DMS153 treated with DMSO at 0.1 percent for 48 hours (cell line): ENCODE data around the gene ZFP62.

Experiments
- DNase-seq: peaks from one replicate; lab custom pipeline; 2025; ENCODE audit not compliant: unreplicated experiment; lab: John Stamatoyannopoulos, UW

The ZFP62 gene

GRCh38 chr5:180869587-180869986 is 8.5 kb upstream of the ZFP62 start:
- no peak for DNase-seq

DNA sequence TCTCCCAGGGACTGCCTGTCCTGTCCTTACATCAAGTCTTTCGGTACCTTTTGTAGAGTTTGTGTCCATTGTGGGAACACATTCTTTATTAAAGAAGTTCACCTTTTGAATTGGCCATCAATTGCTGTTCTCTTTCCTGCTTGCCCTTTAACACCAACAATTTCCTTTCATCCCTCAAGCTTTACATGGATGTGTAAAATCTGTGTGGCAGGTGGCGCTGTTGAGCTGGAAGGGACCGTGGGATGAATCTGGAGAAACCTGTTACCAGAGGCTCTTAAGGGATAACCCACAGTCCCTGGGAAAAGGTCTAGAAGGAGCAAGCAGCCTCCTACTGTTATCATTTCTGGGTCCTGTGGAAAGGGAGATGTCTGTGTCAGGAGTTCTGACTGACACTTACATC is 7.9 kb upstream of the ZFP62 start:
- DNase-seq: peak; percentile 7

- DNase-seq: no peak
These were observed 5.9 kb upstream of the ZFP62 start for GRCh38 chr5:180866985-180867384.

DNA sequence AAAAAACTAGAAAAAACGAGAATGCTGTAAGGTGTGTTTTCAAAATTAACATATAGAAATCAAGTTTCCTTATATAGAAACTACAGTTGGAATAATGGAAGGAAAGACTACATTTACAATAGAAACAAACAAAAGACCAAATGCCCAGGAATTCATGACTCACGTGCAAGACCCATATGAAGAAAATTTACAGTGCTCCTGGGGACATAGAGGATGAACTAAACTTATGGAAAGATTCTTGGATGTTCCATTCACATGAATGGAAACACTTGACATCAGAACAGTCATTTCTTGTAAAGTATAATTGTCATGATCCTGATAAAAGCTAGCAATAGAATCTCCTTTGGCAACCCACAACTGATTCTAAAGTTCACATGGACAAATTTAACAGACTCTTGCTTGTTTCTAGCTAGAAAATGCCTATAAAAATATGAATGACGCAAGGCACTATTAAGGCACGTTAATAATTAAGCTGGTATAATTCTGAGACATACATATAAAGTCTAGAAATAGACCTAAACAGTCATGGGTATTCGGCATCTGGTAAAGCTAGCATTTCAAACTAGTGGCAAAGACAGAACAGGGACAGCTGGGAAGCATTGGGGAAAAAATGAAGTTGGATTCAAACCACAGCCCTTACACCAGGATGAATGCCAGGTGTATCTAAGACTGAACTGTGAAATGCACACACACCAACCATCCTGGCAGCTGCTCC is 5.1 kb upstream of the ZFP62 start:
- no peak for DNase-seq

- no peak for DNase-seq
These were observed 1.6 kb upstream of the ZFP62 start for GRCh38 chr5:180862645-180863044.

DNA sequence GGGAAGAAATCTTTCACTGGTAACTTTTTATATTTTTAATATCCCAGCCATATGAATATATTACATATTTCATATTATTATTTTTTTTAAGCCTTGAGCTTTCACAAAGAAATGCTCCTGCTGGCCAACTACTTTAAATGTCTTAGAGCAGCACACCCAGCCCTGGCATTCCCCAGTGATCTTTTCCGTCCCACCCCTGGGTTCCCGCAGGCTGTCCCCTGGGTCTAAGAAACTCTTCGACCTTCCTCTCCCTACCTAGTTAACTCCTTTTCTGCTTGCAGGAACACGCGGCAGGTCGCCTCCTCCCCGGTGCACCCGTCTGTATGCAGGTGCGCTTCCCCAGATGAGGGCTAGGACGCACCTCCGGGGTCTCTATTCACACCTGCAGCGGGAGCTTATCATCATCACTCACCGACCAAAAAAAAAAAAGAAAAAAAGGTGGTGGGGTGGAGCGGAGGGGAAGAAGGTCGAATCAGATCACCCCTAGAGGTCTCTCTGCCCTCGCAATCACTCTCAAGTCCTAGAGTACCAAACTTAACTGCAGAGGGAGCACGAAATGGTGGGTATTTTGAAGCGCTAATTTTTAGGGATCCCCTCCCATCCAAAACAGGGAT is 696 bp downstream of the ZFP62 start:
- no peak for DNase-seq

- no peak for DNase-seq
These were observed 2.5 kb downstream of the ZFP62 start for GRCh38 chr5:180858586-180858985.

- DNase-seq: no peak
These were observed 7.3 kb downstream of the ZFP62 start for GRCh38 chr5:180853848-180854176.

- DNase-seq: no peak
These were observed 7.8 kb downstream of the ZFP62 start for GRCh38 chr5:180853121-180853847.

GRCh38 chr5:180852495-180852894 is 8.6 kb downstream of the ZFP62 start:
- DNase-seq: no peak

- DNase-seq: no peak
These were observed 10.5 kb downstream of the ZFP62 start for GRCh38 chr5:180850434-180851078.

GRCh38 chr5:180849827-180850226 is 11.2 kb downstream of the ZFP62 start:
- DNase-seq: no peak

GRCh38 chr5:180848878-180849277 is 12.2 kb downstream of the ZFP62 start:
- no peak for DNase-seq

DNA sequence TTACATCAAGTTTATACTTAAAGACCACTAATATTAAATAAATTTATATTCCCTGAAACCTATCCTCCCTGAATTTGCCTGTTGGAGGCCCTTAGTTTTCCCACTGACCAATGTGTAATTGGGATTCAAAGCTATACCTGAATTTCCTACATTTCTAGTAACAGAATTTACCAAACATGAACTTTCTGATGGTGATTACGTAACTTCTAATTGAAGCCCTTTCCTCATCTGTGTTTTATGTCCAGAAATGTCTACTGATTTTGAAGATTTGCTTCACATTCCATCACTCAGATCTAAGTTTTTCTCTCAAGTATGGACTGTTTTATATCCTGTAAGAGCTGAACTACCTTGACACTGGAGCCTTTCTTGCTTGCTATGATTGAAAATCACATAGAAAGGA is 12.8 kb downstream of the ZFP62 start:
- no peak for DNase-seq

- DNase-seq: no peak
These were observed 14.1 kb downstream of the ZFP62 start for GRCh38 chr5:180847026-180847425.

- DNase-seq: no peak
These were observed 16.2 kb downstream of the ZFP62 start for GRCh38 chr5:180844858-180845257.

GRCh38 chr5:180844432-180844831 is 16.6 kb downstream of the ZFP62 start:
- no peak for DNase-seq

GRCh38 chr5:180839935-180840334 is 21.1 kb downstream of the ZFP62 start:
- DNase-seq: no peak

DNA sequence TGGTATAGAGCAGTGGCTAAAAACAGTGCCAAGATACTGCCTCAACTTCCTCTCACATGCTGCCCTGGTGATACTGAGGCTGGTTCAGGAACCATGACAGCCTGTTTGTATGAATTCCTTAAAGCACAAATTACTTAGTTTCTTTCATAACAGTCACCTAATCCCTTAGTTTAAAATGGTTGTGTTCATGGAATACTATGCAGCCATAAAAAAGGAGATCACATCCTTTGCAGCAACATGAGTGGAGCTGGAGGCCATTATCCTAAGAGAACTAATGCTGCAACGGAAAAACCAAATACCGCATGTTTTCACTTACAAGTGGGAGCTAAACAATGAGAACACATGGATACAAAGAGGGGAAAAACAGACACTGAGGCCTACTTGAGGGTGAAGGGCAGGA is 21.8 kb downstream of the ZFP62 start:
- no peak for DNase-seq

GRCh38 chr5:180837478-180837877 is 23.6 kb downstream of the ZFP62 start:
- no peak for DNase-seq

GRCh38 chr5:180832638-180833068 is 28.4 kb downstream of the ZFP62 start:
- DNase-seq: no peak
